Astrocyte of the cerebellum (primary cell): ENCODE measurements around the gene CHN2.

Source experiments
- DNase-seq: peaks from one replicate; pipeline ENCODE4 v3.0.0-alpha.2; 2011; ENCODE audit warnings: low read depth
- H3K4me3 ChIP-seq: 2 replicates; pipeline ENCODE4 v1.5.1; 2011; ENCODE audit warnings: mild to moderate bottlenecking, low read depth, low read length, moderate library complexity
- in situ Hi-C: cut with HindIII; loops from 2 replicates; pipeline ENCODE4 v1.10.0; 2017; ENCODE audit warnings: low sequenced_read_pairs
- TF ChIP-seq, protein P1 (sequence below): IDR thresholded peaks from 2 replicates; pipeline ENCODE4 v1.5.1; 2012; ENCODE audit warnings: low read length, low read depth, moderate library complexity, mild to moderate bottlenecking; ENCODE audit errors: missing control alignments

The CHN2 gene

DNA sequence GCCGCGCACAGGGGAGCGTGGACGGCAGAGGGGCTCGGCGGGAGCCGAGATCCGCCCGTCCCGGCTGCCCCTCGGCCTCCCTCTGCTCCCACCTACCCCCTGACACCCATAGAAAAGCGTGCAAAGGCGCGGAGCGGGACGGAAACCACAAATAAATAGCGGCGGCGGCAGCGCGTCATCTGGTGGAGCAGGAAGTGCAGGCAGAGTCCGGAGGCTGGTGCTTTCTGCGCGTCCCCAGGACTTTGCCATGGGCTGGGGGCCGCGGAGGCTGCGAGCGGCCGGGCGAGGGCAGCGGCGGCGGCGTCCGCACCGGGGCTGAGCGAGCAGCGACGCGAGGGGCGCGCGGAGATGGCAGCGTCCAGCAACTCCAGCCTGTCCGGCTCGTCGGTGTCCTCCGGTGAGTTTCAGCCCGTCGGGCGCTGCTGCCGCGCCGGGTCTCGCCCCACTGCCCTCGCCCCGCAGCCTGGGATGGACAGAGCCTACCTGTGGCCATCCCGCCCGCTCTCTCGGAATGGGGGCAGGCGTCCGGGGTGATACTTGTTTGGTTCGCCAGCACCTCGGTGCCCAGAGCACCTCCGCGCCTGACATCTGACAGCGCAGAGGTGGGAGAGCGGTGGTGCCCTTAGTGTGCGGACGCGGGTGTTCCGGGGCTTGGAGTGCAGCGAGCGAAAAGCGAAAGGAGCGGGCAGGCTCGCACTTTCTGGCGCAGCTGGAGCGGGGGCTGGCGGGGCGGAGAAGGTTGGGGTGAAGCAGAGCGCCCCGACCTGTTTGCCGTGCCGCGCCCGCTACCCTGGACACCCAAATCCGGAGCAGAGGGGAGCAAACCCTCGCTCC, at the start of gene CHN2:
Gene CHN2, plus strand, starts transcription at position 182 of the 834 bp plus-strand sequence.
- TF ChIP-seq, protein P1, sequence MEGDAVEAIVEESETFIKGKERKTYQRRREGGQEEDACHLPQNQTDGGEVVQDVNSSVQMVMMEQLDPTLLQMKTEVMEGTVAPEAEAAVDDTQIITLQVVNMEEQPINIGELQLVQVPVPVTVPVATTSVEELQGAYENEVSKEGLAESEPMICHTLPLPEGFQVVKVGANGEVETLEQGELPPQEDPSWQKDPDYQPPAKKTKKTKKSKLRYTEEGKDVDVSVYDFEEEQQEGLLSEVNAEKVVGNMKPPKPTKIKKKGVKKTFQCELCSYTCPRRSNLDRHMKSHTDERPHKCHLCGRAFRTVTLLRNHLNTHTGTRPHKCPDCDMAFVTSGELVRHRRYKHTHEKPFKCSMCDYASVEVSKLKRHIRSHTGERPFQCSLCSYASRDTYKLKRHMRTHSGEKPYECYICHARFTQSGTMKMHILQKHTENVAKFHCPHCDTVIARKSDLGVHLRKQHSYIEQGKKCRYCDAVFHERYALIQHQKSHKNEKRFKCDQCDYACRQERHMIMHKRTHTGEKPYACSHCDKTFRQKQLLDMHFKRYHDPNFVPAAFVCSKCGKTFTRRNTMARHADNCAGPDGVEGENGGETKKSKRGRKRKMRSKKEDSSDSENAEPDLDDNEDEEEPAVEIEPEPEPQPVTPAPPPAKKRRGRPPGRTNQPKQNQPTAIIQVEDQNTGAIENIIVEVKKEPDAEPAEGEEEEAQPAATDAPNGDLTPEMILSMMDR, result no peak
- in situ Hi-C loops, result no loop called here
- DNase-seq, result no peak
- peak within 1 kb of the TSS; percentile 59 for H3K4me3 ChIP-seq

DNA sequence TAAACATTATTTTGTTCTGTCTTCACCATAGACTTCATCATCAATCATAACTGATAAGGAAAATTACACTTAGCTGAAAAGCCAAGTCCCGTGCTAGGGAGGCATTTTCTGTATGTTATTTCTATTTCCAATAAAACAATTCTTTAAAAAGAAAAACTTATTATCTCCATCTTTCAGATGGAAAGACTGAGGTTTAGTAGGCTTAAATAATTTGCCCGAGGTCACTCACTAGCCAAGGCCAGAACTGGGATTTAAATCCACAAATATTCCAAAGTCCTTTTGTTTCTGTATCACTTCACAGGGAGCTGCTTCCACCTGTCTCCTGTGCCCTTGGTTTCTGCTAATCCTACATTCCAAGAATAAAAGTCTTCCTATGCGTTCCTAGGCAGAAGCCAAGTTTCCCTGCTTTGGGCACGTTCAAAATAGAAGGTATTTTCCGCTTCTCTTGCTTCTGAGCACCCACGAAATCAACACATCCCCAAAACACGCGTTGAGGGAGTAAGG, 49.0 kb upstream of the CHN2 start:
- TF ChIP-seq, protein P1, result no peak
- in situ Hi-C loops, result no loop called here
- peak overlapping the region; percentile 52 for H3K4me3 ChIP-seq
- DNase-seq, result no peak

DNA sequence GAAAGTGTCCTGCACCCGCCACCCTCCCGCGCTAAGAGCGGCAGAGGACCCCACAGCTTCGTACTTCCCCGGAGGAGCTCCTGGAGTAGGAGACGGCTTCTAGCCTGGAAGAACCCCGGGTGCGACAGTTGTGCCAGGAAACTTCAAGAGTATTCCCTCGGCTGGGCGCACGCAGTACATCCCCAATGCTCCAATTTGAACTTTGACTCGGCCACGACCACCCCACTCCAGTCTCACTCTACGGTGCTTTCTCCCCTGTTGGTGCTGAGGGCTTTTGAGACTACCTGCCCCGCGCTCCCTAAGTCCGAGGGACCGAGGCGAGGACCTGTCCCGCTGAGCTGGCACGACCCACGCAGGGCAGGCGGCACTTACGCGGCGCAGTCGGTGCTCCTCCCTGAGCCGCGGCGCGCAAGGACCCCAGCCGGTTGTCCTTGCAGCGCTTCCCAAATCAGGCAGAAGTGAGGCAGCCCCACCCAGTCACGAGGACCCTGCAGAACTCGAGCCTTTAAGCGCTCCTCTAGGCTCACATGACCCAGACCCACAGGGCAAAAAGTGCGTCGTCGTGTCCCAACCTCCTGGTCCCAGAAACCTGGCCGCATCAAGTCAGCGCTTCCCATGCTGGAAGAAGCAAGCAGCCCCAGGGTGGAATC, 48.4 kb upstream of the CHN2 start, which contains the start of gene CPVL:
Gene CPVL, minus strand, starts transcription at position 481 of the 650 bp plus-strand sequence. CDS start 25,476 bp downstream, outside the sequence.
- peak within 1 kb of the TSS; percentile 52 for H3K4me3 ChIP-seq
- in situ Hi-C loops, result no loop called here
- DNase-seq, result no peak
- TF ChIP-seq, protein P1, result no peak

DNA sequence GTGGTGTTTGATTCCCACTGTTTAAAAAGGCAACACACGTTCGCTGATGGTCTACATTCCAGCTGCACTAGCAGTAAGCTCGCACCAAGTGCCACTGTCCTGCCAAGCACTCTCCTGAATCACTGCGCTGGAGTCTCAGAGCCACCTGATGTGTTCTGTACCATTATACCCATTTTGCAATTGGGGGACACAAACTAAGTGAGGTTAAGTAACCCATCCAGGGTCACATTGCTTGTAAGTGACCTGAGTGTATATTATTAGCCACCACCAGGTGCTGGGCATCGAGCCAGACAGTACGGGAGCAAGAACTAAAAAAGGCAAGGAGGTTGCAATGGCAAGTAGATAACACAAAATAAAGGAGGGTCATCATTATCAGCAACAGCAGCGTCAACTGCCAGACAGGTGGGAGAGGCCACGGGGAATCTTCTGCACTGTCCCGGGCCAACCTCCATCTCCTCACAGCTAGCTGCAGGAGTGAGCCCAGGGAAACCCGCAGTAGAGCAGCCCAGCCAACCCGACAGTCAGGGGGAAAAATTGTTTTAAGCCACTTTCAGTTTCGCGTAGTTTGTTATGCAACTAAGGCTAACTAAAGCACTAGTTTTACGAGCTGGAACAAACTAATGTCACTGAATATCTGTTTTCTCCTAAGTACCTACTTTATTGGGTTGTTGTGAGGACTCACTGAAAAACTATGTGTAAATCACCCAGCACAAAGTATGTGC, 47.5 kb upstream of the CHN2 start:
- DNase-seq, result no peak
- peak overlapping the region; percentile 52 for H3K4me3 ChIP-seq
- in situ Hi-C loops, result no loop called here
- TF ChIP-seq, protein P1, result no peak

DNA sequence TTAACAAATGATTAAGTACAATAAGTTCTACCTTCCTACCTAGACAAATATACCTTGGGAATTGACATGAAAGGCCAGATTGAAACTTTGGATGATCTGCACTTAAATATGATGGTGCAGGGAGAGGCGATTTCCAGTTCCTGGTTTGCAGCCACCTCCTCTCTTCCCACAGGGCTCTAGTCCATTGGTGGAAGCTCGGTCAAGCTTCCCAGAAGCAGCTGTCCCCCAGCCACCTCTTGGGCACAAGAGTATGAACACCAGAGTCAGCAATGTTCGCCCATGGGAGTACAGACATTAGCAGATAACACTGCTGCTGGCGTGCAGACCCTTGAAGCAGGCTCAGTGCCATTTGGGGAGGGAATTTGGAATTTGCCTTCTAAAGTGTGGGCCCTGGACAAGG, 46.8 kb upstream of the CHN2 start:
- TF ChIP-seq, protein P1, result no peak
- DNase-seq, result no peak
- in situ Hi-C loops, result no loop called here
- no peak overlapping the region for H3K4me3 ChIP-seq

DNA sequence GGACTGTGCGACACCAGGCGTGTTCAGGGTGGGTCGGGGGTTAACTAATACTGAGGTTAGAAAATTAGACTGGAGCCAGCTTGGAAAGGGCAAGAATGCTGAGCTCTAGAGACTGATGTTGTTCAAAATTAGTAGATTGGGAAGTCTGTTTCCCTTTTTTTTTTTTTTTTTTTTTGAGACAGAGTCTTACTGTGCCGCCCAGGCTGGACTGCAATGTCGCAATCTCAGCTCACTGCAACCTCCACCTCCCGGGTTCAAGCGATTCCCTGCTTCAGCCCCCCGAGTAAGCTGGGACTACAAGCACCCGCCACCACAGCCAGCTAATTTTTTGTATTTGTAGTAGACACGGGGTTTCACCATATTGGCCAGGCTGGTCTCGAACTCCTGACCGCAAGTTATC, 45.5 kb upstream of the CHN2 start:
- TF ChIP-seq, protein P1, result no peak
- no peak for DNase-seq
- no peak overlapping the region for H3K4me3 ChIP-seq
- in situ Hi-C loops, result no loop called here
